NOMO-1 (cell line): Measurements from ENCODE around the gene PTPN6.

ENCODE experiments used
- DNase-seq, 2 experiments: peaks; one replicate each; lab custom pipeline; 2025; ENCODE audit not compliant: unreplicated experiment in 2 of 2; lab: John Stamatoyannopoulos, UW

The PTPN6 gene

GRCh38 chr12:6965026-6965661 is 14.0 kb downstream of the PTPN6 start:
- DNase-seq: peak; percentile 73 to 86

- DNase-seq: no peak
Measured at GRCh38 chr12:6965714-6966113, 14.6 kb downstream of the PTPN6 start.

- DNase-seq: no peak
Measured at GRCh38 chr12:6966351-6966750, 15.2 kb downstream of the PTPN6 start.

- DNase-seq: no peak
Measured at GRCh38 chr12:6967651-6968100, 16.5 kb downstream of the PTPN6 start.

DNA sequence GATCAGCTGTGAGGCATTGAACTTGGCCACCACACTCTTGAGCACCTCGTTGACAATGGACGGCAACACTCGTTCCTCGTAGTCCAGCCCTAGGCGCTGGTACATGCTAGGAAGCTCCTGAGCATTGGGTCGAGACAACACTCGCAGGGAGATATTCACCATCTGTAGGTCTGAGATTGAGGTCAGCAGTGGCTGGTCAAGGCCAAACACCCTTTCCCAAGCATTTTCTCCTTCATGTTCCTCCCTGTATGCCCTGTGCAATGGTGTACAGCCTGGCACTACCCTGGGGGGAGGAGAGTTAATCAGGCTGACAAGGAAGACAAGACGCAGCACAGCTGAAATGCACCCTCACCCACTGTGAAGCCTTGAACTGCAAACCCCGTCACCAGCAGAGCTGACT is 17.3 kb downstream of the PTPN6 start:
- no peak for DNase-seq

- DNase-seq: no peak
Measured at GRCh38 chr12:6970096-6970527, 19.0 kb downstream of the PTPN6 start.

- DNase-seq: no peak
Measured at GRCh38 chr12:6974180-6974579, 23.0 kb downstream of the PTPN6 start.

DNA sequence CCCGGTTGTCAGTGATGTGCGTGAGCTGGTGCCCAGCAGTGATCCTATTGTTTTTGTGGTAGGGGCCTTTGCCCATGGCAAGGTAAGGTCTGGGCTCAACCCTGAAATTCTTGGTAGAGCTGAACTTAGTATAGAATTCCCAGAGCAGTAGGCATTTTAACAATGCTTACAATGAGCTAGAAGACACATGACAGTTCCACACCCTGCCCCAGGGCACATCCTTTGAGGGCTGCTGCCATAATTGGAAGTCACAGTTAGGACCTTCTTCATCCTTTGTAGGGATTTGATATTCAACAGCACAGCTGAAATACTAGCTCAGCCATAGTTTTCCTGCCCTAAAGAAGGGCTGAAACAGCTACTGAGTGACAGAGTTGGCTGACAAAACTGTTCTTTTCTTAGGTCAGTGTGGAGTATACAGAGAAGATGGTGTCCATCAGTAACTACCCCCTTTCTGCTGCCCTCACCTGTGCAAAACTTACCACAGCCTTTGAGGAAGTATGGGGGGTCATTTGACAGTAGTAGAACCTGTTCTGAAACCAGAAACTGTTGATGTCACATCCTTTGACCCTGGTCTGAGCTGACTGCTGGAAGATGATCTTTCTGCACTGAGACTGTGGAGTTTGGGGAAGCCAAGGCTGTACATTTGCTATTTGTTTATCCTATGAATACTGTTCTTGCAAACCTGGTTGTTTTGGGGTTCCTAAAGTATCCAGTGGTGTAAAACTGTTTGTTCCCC is 24.3 kb downstream of the PTPN6 start:
- no peak for DNase-seq

DNA sequence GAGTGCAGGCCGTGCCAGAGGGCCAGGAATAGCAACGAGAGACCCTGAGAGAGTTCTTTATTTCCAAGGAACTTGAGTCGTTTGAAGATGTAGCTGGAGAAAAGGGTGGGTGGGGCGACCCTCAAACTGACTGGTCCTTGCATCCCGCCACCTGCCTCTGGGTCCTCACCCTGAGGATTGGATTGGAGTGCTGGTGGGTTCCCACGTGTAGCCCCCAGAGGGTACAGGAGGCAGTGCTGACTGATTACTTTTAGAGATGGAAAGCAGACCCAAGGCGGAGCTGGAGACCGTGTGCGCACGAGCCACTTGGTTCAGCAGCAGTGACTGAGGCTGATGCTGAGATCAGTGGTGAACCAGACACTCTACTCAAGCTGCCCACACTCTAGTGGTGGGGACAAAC is 26.5 kb downstream of the PTPN6 start:
- no peak for DNase-seq

- no peak for DNase-seq
Measured at GRCh38 chr12:6978188-6978587, 27.0 kb downstream of the PTPN6 start.

DNA sequence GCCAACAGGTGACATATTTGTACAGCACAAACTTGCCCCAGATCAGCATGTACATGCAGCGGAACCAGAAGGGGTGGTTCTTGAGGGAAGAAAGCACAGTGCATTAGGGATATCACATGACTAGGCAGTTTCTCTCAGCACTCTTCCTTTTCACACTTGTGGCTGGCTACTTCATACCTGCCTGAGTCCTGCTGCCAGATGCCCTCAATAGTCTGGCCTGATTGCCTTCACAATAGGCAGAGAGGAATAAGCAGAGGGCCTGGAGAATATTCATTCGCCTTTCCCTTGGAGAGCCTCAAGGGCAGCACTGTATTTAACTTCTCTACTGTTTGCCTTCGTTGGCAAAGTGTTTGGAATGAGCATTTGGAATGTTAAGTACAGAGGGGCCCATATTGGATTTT is 27.5 kb downstream of the PTPN6 start:
- no peak for DNase-seq

GRCh38 chr12:6979021-6979420 is 27.9 kb downstream of the PTPN6 start:
- DNase-seq: no peak

GRCh38 chr12:6979453-6979852 is 28.3 kb downstream of the PTPN6 start:
- DNase-seq: no peak

- no peak for DNase-seq
Measured at GRCh38 chr12:6980075-6980474, 28.9 kb downstream of the PTPN6 start.

DNA sequence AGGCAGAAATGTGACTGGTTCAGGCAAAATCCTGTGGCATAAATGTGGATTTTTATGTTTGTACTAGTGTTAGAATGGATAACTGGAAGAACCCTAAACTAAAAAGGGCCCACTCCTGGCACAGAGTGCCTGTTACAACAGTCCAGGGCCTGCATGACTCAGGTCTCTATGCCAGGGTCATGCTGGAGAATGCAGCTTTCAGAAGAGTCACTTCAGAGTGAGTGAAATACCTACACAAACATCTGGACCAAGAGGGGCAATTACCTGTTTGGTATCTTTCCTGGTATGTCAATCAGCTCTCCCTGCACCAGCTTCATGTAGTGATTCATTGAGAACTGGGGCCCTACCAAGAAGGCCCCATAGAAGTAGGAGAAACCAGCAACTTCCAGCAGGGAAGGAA is 29.6 kb downstream of the PTPN6 start:
- DNase-seq: no peak

DNA sequence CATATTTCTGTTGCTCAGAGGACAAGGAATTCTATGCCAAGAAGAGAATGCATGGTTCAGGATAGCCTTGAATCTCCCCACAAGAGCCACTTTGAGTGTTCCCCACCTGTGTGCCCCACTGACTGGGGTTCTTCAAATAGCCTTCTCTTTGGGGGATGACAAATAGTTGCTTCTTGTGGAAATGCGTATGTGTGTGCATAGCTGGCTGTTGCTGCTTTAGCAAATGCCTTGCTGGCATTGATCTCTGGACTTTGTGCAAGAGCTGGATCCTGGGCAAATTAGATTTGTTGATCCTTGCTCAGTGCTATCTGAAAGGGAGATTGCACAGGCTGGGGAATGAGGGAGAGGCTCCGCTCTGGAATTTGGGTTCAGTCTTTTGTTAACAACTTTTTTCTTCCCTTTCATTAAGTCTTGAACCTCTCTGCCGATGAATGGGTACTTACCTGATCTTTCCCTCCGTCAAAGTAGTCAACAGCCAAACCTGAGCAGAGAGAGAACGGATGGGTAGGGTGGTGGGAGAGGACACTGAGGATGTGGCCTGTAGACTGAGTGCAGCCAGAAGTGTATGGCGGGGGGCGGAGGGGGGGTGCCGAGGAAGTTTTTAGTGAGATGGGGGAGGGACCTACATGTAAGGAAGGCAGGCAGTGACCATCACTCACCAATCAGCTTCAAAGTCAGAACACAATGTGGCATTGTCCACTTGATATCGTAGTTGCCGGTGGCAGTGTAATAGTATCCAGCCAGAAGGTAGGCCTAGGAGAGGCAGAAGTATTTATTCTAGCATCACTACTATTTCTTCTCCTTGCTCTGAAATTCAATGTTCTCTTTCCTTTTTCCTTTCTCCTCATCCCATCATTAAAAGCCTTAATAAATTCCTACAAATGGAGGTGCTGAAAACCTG is 30.2 kb downstream of the PTPN6 start:
- no peak for DNase-seq

GRCh38 chr12:6982532-6982931 is 31.4 kb downstream of the PTPN6 start:
- no peak for DNase-seq

DNA sequence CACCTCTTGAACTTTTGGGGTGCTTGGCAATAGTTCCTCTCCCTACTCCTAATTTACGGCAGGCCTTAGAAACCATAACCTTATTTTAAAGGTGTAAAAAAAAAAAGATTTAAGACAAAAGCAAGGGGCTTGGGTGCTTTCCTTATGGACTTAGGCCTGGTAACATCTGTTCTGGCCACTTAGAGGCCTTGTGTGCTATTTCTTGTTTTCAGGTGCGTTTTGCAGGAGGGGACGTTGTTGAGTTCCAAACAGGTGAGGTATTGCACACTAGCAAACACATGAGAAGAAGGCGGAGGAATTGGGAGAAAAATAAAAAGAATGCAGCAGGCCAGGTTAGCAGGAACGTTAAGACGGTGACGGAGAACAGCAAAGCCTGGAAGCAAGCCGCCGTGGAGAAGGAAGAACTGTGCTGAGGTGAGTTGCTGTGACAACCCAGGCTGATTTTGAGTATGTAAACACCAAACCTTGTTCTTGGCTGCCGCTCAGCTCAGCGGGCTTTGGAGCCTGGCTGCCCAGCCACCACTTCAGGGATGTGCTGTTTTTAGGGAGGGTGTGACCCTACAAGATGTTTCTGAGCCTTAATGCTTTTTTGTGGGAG is 36.9 kb downstream of the PTPN6 start:
- DNase-seq: no peak

DNA sequence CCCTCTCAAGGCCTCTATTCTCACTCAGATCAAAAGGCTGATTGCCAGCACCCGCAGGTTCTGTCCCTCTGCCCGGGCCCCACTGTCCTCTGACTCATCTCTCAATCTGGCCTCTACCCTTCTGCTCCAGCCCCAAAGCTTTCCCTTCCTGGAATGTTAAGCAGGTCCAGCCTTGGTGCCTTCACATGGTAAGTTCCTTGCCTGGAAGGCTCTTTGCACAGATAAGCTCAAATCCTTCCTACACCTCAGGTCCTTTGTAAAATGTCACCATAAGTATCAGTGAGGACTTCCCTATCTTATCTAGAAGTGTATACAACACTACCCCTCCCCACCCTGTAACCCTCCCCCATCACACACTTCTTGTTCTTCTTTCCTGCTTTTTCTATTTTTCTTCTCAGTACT is 44.9 kb downstream of the PTPN6 start:
- peak; percentile 31 for DNase-seq

DNA sequence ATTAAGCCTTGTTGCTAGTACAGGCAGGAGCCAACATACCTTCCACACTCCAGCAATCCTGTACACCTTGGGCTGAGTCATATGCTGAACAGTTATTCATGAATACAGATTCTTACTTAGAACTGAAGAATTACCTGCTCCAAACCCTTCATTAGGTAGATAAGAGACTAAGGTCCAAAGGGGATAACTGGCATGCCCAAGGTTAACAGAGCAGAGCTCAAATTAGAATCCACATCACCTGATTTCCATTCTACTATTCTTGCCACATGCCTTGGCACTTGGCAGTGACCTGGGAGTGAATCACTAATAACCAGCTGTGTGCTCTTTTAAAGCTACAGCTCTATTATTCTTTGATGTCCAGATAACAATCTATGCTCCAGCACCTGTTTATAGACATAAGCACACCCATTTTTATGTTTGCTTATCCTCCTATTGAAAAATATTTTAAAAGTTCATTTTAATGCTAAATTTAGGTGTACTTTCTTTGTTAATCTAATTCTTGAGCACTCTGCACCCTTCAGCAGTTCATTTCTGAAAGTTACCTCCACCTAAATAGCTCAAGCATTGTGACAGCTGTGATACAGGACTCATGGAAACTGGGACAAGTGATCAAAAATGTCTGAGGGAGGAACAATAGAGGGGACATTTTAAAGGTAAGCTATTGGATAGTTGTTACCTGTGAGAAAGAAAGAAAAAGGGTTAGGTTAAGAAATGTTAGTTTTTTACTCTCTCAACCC is 47.7 kb downstream of the PTPN6 start:
- no peak for DNase-seq
